Fibroblast of pulmonary artery (primary cell): ENCODE results near the gene SRP68.
"Not testable (repeated sequence)": the region's sequence is repeated elsewhere in the genome, so short reads cannot be mapped to it uniquely, and the experiment has no call there.

ENCODE experiments used
- DNase-seq: peaks from one replicate; pipeline ENCODE4 v3.0.0-alpha.2; 2010; ENCODE audit warnings: low read depth
- H3K4me3 ChIP-seq: replicated peaks from 2 replicates; pipeline ENCODE4 v1.5.1; 2011; ENCODE audit warnings: low read depth, mild to moderate bottlenecking, control low read depth, low read length, moderate library complexity
- TF ChIP-seq, protein P1 (sequence below): IDR thresholded peaks from 2 replicates; pipeline ENCODE4 v1.5.1; 2011; ENCODE audit warnings: mild to moderate bottlenecking, control low read depth, low read length, inconsistent platforms; ENCODE audit errors: missing control alignments

Gene SRP68

DNA sequence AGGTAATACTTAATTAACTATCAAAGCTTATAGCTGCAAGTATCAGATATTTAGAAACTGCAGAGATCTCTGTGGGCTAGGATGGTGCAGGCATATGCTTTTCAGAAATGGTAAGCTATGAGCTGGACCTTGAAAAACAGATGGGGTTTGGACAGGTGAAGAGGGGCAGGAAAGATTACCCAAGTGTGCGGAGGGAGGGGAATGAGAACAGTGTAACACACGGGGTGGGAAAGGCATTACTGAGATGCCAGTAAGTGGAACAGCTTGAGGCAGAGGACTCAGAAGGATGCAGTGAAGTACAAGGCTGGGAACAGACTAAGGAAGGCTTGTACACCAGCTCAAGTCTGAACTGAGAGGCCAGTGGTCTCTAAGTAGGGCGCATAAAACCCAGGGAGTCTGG, 23.1 kb downstream of the SRP68 start:
- no peak overlapping the region for H3K4me3 ChIP-seq
- TF ChIP-seq, protein P1, sequence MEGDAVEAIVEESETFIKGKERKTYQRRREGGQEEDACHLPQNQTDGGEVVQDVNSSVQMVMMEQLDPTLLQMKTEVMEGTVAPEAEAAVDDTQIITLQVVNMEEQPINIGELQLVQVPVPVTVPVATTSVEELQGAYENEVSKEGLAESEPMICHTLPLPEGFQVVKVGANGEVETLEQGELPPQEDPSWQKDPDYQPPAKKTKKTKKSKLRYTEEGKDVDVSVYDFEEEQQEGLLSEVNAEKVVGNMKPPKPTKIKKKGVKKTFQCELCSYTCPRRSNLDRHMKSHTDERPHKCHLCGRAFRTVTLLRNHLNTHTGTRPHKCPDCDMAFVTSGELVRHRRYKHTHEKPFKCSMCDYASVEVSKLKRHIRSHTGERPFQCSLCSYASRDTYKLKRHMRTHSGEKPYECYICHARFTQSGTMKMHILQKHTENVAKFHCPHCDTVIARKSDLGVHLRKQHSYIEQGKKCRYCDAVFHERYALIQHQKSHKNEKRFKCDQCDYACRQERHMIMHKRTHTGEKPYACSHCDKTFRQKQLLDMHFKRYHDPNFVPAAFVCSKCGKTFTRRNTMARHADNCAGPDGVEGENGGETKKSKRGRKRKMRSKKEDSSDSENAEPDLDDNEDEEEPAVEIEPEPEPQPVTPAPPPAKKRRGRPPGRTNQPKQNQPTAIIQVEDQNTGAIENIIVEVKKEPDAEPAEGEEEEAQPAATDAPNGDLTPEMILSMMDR: no peak
- DNase-seq: no peak

DNA sequence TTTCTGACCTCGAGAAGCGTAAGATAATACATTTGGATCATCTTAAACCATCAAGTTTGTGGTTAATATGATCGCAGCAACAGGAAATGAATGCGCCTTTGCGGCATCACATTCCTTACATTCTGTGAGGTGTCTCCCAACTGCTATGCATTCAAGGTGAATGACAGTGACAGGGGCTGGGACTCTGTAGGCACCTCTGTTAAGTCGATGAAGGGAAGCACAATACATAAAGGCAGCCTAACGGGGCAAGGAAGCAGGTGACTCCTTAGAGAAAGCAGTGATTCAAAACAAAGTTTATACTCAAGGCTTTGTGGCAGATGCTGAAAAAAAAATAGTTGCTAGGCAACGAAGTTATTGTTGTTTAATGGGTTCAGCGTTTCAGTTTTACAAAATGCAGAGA, 23.6 kb downstream of the SRP68 start:
- DNase-seq: no peak
- TF ChIP-seq, protein P1: no peak
- no peak overlapping the region for H3K4me3 ChIP-seq

DNA sequence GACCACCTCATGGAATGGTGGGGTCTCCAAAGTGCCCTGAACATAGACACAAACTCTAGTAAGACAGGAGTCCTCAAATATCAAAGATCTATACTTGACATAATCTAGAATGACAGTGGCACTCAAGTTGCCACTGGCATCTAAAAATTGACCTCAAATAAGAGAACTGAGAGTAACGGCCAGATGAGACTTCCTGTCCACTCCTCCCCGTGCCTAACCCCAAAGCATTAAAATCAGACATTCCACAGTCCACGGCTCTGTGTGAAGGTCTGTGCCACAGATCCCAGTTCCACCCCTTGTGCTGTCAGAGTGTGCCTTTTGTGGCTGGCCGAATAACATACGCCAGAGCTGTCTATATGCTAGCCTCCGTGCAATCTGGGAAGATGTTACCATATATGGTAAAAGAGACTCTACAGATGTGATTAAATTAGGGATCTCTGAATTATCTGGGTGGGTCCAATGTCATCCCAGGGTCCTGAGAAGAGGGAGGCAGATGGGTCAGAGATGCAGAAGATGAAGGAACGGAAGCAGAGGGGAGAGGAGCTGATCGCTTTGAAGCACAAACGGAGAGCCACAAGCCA, 24.2 kb downstream of the SRP68 start:
- no peak for DNase-seq
- H3K4me3 ChIP-seq: no peak overlapping the region
- TF ChIP-seq, protein P1: no peak

DNA sequence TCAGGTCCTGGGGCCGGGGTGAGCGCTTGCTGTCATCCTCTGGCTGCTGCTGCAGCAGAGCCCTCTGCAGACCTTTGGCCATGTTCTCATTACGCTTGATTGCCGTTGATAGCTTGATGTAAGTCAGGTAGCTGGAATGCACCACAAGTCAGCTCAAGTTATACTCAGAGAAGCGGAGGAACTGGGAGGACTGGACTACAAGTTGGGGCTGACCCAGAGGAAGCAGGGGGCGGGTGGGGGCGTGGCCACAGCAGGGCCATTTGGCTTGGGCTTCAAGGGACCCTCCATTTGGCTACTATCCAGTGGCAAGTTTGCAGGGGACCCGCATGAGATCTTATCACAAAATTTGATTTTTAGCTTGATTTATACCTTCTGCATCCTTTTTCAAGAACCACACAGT, 26.3 kb downstream of the SRP68 start:
- DNase-seq: no peak

DNA sequence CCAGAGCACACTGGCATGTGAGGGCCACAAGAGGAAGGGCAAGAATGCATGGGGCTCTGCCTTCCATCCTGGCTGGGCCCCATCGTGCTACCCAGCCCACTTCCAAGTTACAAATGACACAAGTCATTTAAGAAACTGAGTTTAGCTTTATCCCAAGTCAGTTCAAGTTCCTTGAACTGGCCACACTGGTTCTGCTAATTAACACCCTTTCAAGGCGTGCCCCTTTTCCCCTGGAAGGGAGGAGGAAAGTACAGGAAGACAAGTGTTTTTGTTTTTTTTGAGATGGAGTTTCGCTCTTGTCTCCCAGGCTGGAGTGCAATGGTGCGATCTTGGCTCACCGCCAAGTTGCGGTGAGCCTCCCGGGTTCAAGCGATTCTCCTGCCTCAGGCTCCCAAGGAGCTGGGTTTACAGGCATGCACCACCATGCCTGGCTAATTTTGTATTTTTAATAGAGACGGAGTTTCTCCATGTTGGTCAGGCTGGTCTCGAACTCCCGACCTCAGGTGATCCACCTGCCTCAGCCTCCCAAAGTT, 27.8 kb downstream of the SRP68 start:
- not testable (repeated sequence) for H3K4me3 ChIP-seq, DNase-seq

More for the DNA sequence above, 26.3 kb downstream of the SRP68 start:
- TF ChIP-seq, protein P1: no peak
- H3K4me3 ChIP-seq: no peak overlapping the region

DNA sequence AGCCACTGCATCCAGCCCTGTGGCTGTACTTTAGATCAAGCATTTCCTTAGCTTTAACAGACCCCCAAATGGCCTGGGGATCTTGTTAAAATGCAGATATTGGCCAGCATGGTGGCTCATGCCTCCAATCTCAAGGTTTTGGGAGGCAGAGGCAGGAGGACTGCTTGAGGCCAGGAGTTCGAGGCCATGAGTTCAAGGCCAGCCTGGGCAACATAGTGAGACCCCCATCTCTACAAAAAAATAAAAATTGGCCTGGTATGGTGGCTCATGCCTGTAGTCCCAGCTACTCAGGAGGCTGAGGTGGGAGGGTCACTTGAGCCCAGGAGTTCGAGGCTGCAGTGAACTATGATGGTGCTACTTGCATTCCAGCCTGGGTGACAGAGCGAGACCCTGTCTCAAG, 29.4 kb downstream of the SRP68 start:
- DNase-seq, H3K4me3 ChIP-seq: not testable (repeated sequence)

DNA sequence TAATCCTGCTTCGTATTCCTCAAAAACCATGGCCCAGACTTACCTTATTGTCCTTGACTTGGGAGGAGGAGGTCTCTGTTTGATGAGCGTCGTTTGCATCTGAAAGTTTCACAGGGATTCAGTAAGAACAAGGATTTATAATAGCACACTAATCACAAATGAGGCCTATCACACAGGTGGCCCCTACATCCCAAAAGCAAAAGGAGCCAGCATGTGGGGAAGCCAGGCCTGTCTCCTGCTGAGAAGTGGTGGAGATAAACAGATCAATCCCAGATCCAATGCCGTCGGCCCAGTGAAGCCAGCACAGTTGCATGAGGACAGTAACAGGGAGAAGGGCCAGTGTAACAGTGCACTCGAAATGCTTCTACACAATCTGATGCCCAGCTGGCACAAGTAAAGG, 31.9 kb downstream of the SRP68 start:
- no peak overlapping the region for H3K4me3 ChIP-seq
- no peak for DNase-seq
- TF ChIP-seq, protein P1: no peak

DNA sequence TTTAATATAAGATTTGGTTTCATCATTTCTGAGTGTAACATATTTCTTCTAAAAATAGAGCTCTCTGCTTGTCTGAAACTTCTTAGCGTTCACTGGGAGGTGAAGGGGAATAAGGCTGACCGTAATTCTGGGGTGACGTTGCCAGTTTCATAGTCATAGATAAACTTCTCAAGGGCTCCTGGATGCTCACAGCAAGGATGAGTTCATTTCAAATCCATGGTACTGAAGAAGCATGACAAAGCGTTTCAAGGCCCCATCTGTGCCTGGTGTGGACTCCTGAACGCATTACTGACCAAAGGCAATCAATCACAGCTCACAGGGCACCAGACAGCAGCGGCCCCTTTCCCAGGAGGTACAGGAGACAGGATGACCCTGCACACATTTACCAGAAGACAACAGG, 33.2 kb downstream of the SRP68 start:
- DNase-seq: no peak
- TF ChIP-seq, protein P1: no peak

More for the DNA sequence above, 33.2 kb downstream of the SRP68 start:
- no peak overlapping the region for H3K4me3 ChIP-seq
